Ovary (tissue), 9 donors: Measurements from ENCODE around the gene GADD45G. TPM values are rescaled to one million over a fixed set of nuclear protein-coding genes. Genes with fewer than 3 reads are reported as not detected.

Experiments
- DNase-seq, 5 donors: peaks; one replicate each; pipeline ENCODE4 v3.0.0-alpha.2; 2019 to 2020
- H3K27ac ChIP-seq, 2 donors: fragments of 200-600 bp; one replicate each; pipeline versions ENCODE4 v1.5.1 to v1.8.0; 2019 to 2022
- H3K27me3 ChIP-seq: fragments of 200-600 bp; one replicate; pipeline ENCODE4 v1.8.0; 2022
- H3K36me3 ChIP-seq: fragments of 200-600 bp; sonication (generic); one replicate; pipeline ENCODE4 v1.5.1; 2019
- H3K4me1 ChIP-seq: one replicate; pipeline ENCODE4 v1.8.1; 2013; ENCODE audit warnings: mild to moderate bottlenecking, moderate library complexity; ENCODE audit not compliant: insufficient read depth
- H3K4me3 ChIP-seq: fragments of 200-600 bp; sonication (generic); one replicate; pipeline ENCODE4 v1.5.1; 2017
- H3K9me3 ChIP-seq, 2 donors: fragments of 200-600 bp in 1 of 2; sonication (generic) in 1 of 2; one replicate each; pipeline versions ENCODE4 v1.5.1 to v1.8.1; 2013 to 2019; ENCODE audit warnings: mild to moderate bottlenecking in 1 of 2, moderate library complexity in 1 of 2
- CTCF ChIP-seq, 3 donors: fragments of 450-650 bp in 2 of 3; fragments of 200-600 bp in 1 of 3; IDR thresholded peaks; one replicate each; pipeline versions ENCODE4 v1.5.1 to v1.8.0; 2016 to 2022; ENCODE audit warnings: antibody characterized with exemption in 3 of 3, mild to moderate bottlenecking in 1 of 3
- EP300 ChIP-seq: sonication (generic); formaldehyde crosslinking; IDR thresholded peaks from one replicate; pipeline ENCODE4 v1.6.1; 2017; ENCODE audit warnings: antibody characterized with exemption
- POLR2A ChIP-seq: fragments of 450-650 bp; IDR thresholded peaks from one replicate; pipeline ENCODE4 v1.6.1; 2017; ENCODE audit warnings: antibody characterized with exemption, mild to moderate bottlenecking, moderate library complexity
- WGBS, 3 donors: extraction: QIAGEN DNeasy Blood & Tissue Kit in 1 of 3; methylation state at CpG; one replicate each; pipeline versions ENCODE4 v1.1.5 to v1.1.7; 2013 to 2017; 5-methylcytosine and 5-hydroxymethylcytosine counted together
- intact Hi-C, 4 donors: fragments of 100-400 bp; cut with DNase I; formaldehyde crosslinking; loops; one replicate each; pipeline versions ENCODE4 v1.11.0 to v1.15.1; 2022 to 2023
- polyA plus RNA-seq, 2 donors: library from polyadenylated mRNA; stranded (reverse); fragments of 200-250 nt in 1 of 2; fragments of 350-450 nt in 1 of 2; fragmentation: Illumina TruSeq in 1 of 2; extraction: RNeasy Lipid Tissue Mini Kit (QIAGEN cat#74804) in 1 of 2; gene quantifications; one replicate each; pipeline ENCODE4 v1.2.3, GENCODE V29; 2013 to 2014
- total RNA-seq, 7 donors: library from RNA; depleted of rRNA in 2 of 7; stranded (reverse); fragments of >200 nt in 2 of 7; fragmentation: NEBNext Ultra II Directional in 3 of 7; extraction: Animal tissue kit (Norgen Biotek cat#: 25700) in 3 of 7; gene quantifications; one replicate each; pipeline versions ENCODE4 v1.1.0 to v1.2.4, GENCODE V29; 2016 to 2023
- donor health status: DM: no; HTN: no; CAD: no; lungs with moderate emphysema.
- donor health status: DM: no; HTN: no; CAD: no.
- donor health status: Bipolar disorder and iron deficiency.
- donor health status: DM: yes; HTN: yes; CAD: no.
- donor health status: DM: no; HTN: no; CAD: no.
- donor health status: DM: yes; HTN: yes; CAD: no.

GADD45G gene
- total and polyA plus RNA-seq, 9 donors = 0.60 to 126 (median 23.2) TPM

DNA sequence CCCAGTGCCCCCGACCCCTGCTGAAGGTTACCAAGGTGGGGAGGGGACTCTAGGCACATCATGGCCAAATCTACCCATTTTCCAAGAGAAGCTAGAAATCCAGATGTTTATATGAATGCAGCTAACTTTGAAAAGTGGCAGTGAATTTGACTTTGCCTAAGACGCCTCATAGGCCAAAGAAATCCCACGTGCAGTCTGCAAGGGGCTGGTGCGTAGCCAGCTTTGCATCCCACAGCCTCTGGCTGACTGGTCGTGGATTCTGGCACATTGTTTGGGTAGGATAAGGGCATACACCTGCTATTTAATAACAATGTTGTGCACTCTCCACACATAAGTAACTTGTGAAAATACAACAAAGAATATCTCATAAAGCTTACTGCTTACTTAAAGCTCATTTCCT is 3.5 kb upstream of the GADD45G start:
- no peak for DNase-seq
- no peak overlapping the region for H3K4me3 ChIP-seq
- no peaks in the 10 kb centered on the region for H3K27me3 ChIP-seq
- H3K9me3 ChIP-seq = no peaks in the 10 kb centered on the region
- intact Hi-C loops = loop anchor here (10.0 kb wide), 8 partner anchors 53 to 403 kb away; no protein-coding TSS in a partner anchor
- 83 to 88% (median 85%) methylated on average over 5 of the region's 5 CpGs for whole genome bisulfite sequencing, 3 donors
- TF ChIP-seq POLR2A (no peak), CTCF (IDR thresholded peaks at IDR 0.05) (no peak), EP300 (no peak)
- H3K36me3 ChIP-seq = no peaks in the 10 kb centered on the region
- H3K4me1 ChIP-seq = peaks cover 2% of the 10 kb centered on the region
- H3K27ac ChIP-seq = no peak overlapping the region

GRCh38 chr9:89601856-89602562 is 2.8 kb upstream of the GADD45G start:
- WGBS, 3 donors = 67 to 76% (median 70%) methylated on average over 6 of the region's 6 CpGs
- no peak overlapping the region for H3K4me3 ChIP-seq
- H3K27ac ChIP-seq = no peak overlapping the region
- no peaks in the 10 kb centered on the region for H3K36me3 ChIP-seq
- TF ChIP-seq CTCF (IDR thresholded peaks at IDR 0.05) (no peak), EP300 (no peak), POLR2A (no peak)
- intact Hi-C loops = loop anchor here (2.0 to 10.0 kb wide), 9 partner anchors 53 to 499 kb away; no protein-coding TSS in a partner anchor
- DNase-seq = no peak
- no peaks in the 10 kb centered on the region for H3K9me3 ChIP-seq
- H3K27me3 ChIP-seq = no peaks in the 10 kb centered on the region
- peaks cover 4% of the 10 kb centered on the region for H3K4me1 ChIP-seq

DNA sequence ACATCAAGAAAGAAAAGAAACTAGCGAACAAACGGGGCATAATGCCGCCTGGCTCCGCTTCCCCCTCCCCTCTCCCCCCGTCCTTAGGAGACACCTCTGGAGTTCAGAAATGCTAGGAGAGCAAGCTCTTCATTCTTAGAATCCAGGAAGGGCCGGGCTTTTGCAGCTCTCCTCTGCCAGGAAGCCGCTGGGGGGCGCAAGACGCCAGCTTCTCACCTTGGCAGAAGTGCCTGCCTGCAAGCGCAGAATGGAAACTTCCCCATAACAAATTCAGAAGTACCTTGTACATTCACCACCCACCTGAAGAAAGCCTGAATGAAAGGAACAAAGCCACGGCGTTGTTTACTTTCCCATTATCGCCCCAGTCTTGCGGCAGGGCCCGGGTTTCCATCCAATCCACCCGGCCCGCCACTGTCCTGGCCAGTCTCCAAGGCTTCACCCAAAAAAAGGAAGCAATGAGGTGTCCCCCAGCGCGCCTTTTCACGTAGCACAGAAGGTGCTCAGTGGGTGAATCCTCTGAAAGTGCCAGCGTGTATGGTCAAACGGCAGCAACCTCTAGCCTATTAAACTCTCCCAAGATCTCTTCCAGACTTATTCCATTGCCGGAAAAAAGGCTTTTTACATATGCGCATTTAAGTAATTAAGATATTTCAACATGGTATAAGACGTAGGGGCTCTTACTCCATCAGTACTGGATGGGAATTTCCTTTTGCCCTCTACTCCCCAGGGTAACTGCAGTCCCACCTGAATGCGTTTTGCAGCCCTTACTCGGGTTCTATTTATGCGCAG is 1.6 kb upstream of the GADD45G start:
- Histone ChIP-seq H3K36me3 (no peaks in the 10 kb centered on the region), H3K27me3 (no peaks in the 10 kb centered on the region), H3K4me3 (peak overlapping the region; percentile 74), H3K4me1 (peaks cover 6% of the 10 kb centered on the region), H3K9me3 (no peaks in the 10 kb centered on the region), H3K27ac (peak overlapping the region in 1 of 2 donors; percentile 28)
- WGBS, 3 donors = 2 to 3% (median 3%) methylated on average over 28 of the region's 28 CpGs
- peak; percentile 86 to 95 (median 93) for DNase-seq
- intact Hi-C loops = loop anchor here (2.0 to 10.0 kb wide), 9 partner anchors 52 to 498 kb away; no protein-coding TSS in a partner anchor
- TF ChIP-seq CTCF (IDR thresholded peaks at IDR 0.05) (peak; percentile 60 to 85 (median 66)), EP300 (no peak)

DNA sequence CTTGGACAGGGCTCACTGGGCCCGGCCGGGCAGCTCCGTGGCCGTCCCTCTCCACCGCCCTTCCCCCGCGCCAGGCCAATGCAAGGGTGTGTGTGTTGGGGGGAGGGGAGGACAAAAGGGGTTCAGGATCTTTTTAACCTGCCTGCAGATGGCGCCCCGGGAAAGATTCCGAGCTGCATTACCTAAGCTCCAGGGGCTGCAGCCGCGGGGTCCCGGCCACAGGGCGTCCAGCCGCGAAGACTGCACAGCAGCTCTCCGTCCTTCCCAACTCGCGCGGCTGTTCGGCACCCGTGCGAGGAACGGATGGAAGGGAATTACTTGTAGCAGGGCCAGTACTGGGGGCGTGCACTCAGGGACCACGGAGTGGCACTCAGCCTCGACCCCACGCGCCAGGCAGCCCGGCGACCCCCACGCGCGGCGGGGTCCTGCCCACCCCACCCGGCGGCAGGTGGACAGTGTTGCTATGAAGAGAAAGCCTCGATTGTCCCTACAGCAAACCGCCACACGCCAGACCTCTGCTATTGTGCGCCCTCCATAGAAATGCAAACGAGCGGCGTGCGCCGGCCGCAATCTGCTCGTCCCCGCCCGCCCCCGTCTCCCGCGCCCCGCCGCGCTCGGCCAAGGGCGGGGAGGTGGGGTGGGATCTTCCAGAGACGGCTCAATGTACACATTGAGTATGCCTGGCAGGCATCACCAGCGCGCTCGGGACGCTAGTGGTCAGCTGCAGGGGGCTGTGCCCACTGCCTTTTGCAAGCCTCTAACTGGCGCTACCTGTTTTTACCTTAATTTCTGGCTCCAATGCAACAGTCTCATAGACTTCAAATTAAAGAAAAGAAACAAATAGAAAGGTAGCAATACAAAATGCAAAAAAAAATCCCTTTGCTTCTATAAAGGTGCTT is 796 bp upstream of the GADD45G start:
- H3K27ac ChIP-seq = peak overlapping the region in 1 of 2 donors; percentile 35
- DNase-seq = peak; percentile 77 to 89 (median 84)
- no peaks in the 10 kb centered on the region for H3K27me3 ChIP-seq
- WGBS, 3 donors = 0 to 1% (median 1%) methylated on average over 52 to 64 of the region's 64 CpGs
- H3K4me1 ChIP-seq = peaks cover 6% of the 10 kb centered on the region
- H3K4me3 ChIP-seq = peak overlapping the region; percentile 74
- H3K36me3 ChIP-seq = no peaks in the 10 kb centered on the region
- intact Hi-C loops = loop anchor here (2.0 to 10.0 kb wide), 10 partner anchors 51 to 497 kb away; no protein-coding TSS in a partner anchor
- H3K9me3 ChIP-seq = no peaks in the 10 kb centered on the region
- TF ChIP-seq EP300 (no peak), CTCF (IDR thresholded peaks at IDR 0.05) (peak; percentile 10 to 68 (median 38))
